Endothelial cell of umbilical vein (primary cell): ENCODE results near the gene COMP. TPM values are rescaled to one million over a fixed set of nuclear protein-coding genes. Genes with fewer than 3 reads are reported as not detected.

ENCODE experiments used
- BruUV-seq: library from RNA; stranded (reverse); fragments of 400-500 nt; replicated peaks from 2 replicates; lab custom pipeline; 2021; lab: Mats Ljungman, UMichigan
- CTCF ChIA-PET: fragments of 300-600, 350-600 bp; sonication (Branson Sonifier 250); formaldehyde crosslinking; loops from one replicate; lab custom pipeline; 2021; ENCODE audit warnings: antibody characterized with exemption, inconsistent platforms; lab: Charles Lee
- POLR2A ChIA-PET: fragments of 300-600, 350-600 bp; sonication (Branson Sonifier 250); formaldehyde crosslinking; loops from one replicate; lab custom pipeline; 2021; ENCODE audit warnings: antibody characterized with exemption, inconsistent platforms; lab: Charles Lee
- DNase-seq: peaks from one replicate; pipeline ENCODE4 v3.0.0-alpha.2; 2011; ENCODE audit warnings: low read depth, low spot score
- FAIRE-seq: peaks from 2 replicates; lab custom pipeline; 2011; peaks lifted over from hg19 to GRCh38; lab: Jason Lieb, UNC
- H2AFZ ChIP-seq: 2 replicates; pipeline ENCODE4 v1.6.0; 2012; ENCODE audit warnings: low read depth, low read length, control low read depth, inconsistent platforms
- H3K27ac ChIP-seq: 2 replicates; pipeline ENCODE4 v1.5.1; 2011; ENCODE audit warnings: low read depth, mild to moderate bottlenecking, control low read depth, low read length, moderate library complexity; ENCODE audit not compliant: insufficient read depth
- H3K27me3 ChIP-seq, 2 experiments: 2 replicates each; pipeline versions ENCODE4 v1.6.0 to v1.6.1; 2011; ENCODE audit warnings: low read length in 2 of 2, mixed read lengths in 1 of 2; ENCODE audit not compliant: control insufficient read depth in 2 of 2, insufficient read depth in 2 of 2
- H3K36me3 ChIP-seq, 2 experiments: 2 replicates in 1 of 2; 3 replicates in 1 of 2; pipeline ENCODE4 v1.5.1; 2011; ENCODE audit warnings: low read length in 2 of 2, mild to moderate bottlenecking in 1 of 2, moderate library complexity in 1 of 2; ENCODE audit not compliant: control insufficient read depth in 2 of 2, insufficient read depth in 2 of 2; ENCODE audit errors: extremely low read depth in 1 of 2
- H3K4me1 ChIP-seq: 3 replicates; pipeline ENCODE4 v1.5.1; 2011; ENCODE audit warnings: mild to moderate bottlenecking, low read length; ENCODE audit not compliant: control insufficient read depth, insufficient read depth; ENCODE audit errors: extremely low read depth
- H3K4me2 ChIP-seq: 2 replicates; pipeline ENCODE4 v1.6.1; 2011; ENCODE audit warnings: low read length, control low read depth, mixed read lengths; ENCODE audit not compliant: insufficient read depth
- H3K4me3 ChIP-seq, 3 experiments: fragments of 200-600 bp in 1 of 3; sonication (generic), shearing (Covaris generic) in 1 of 3; replicated peaks in 1 of 3; 2 replicates each; pipeline ENCODE4 v1.5.1; 2011 to 2016; ENCODE audit warnings: control low read depth in 3 of 3, low read length in 3 of 3, mild to moderate bottlenecking in 2 of 3, inconsistent platforms in 1 of 3, low read depth in 1 of 3, moderate library complexity in 1 of 3; ENCODE audit not compliant: insufficient read depth in 1 of 3
- H3K79me2 ChIP-seq: 2 replicates; pipeline ENCODE4 v1.6.0; 2012; ENCODE audit warnings: low read length, inconsistent platforms; ENCODE audit not compliant: control insufficient read depth, insufficient read depth
- H3K9ac ChIP-seq: replicated peaks from 2 replicates; pipeline ENCODE3; 2011; ENCODE audit warnings: low read length, control low read depth; ENCODE audit not compliant: insufficient read depth; ENCODE audit errors: extremely low read depth
- H3K9me1 ChIP-seq: replicated peaks from 3 replicates; pipeline ENCODE4 v1.6.0; 2011; ENCODE audit warnings: mild to moderate bottlenecking, low read length; ENCODE audit not compliant: control insufficient read depth, insufficient read depth; ENCODE audit errors: extremely low read depth
- H3K9me3 ChIP-seq: replicated peaks from 2 replicates; pipeline ENCODE4 v1.5.1; 2012; ENCODE audit warnings: low read length, inconsistent platforms; ENCODE audit not compliant: control insufficient read depth, insufficient read depth
- H4K20me1 ChIP-seq: replicated peaks from 2 replicates; pipeline ENCODE3; 2011; ENCODE audit warnings: mild to moderate bottlenecking, low read length; ENCODE audit not compliant: control insufficient read depth, insufficient read depth; ENCODE audit errors: extremely low read depth
- CTCF ChIP-seq, 2 donors: IDR thresholded peaks; 1 replicate in 1 of 2; 2 replicates in 1 of 2; pipeline ENCODE4 v1.5.1; 2011; ENCODE audit warnings: low read length in 2 of 2, mild to moderate bottlenecking in 2 of 2, moderate library complexity in 2 of 2, control low read depth in 1 of 2, inconsistent platforms in 1 of 2, low read depth in 1 of 2; ENCODE audit not compliant: insufficient read depth in 1 of 2; ENCODE audit errors: extremely low read depth in 1 of 2
- EZH2 ChIP-seq: IDR thresholded peaks from 2 replicates; pipeline ENCODE4 v1.6.1; 2012; ENCODE audit warnings: borderline replicate concordance, low read depth, mild to moderate bottlenecking, moderate library complexity, low read length, inconsistent platforms; ENCODE audit not compliant: severe bottlenecking
- FOS ChIP-seq: IDR thresholded peaks from 2 replicates; pipeline ENCODE4 v1.6.1; 2011; ENCODE audit warnings: mild to moderate bottlenecking, low read length, moderate library complexity, borderline replicate concordance; ENCODE audit not compliant: insufficient read depth
- GATA2 ChIP-seq: IDR thresholded peaks from 2 replicates; pipeline ENCODE4 v1.7.0; 2011; ENCODE audit warnings: low read depth, mild to moderate bottlenecking, moderate library complexity, mixed read lengths, low read length; ENCODE audit not compliant: insufficient read length, insufficient read depth
- JUN ChIP-seq: IDR thresholded peaks from 2 replicates; pipeline ENCODE4 v1.6.1; 2011; ENCODE audit warnings: borderline replicate concordance, low read depth; ENCODE audit not compliant: insufficient read length, insufficient read depth
- MAX ChIP-seq: IDR thresholded peaks from 2 replicates; pipeline ENCODE4 v1.6.1; 2011; ENCODE audit not compliant: insufficient read depth, insufficient read length
- MYC ChIP-seq: IDR thresholded peaks from one replicate; pipeline ENCODE4 v1.6.1; 2011; ENCODE audit warnings: mild to moderate bottlenecking, low read depth, low read length
- POLR2A ChIP-seq: IDR thresholded peaks from 2 replicates; pipeline ENCODE4 v1.6.1; 2012; ENCODE audit warnings: low read depth, mild to moderate bottlenecking, control low read depth, low read length
- POLR2AphosphoS5 ChIP-seq: IDR thresholded peaks from 2 replicates; pipeline ENCODE4 v1.6.1; 2012; ENCODE audit warnings: low read depth, mild to moderate bottlenecking, control low read depth, low read length, moderate library complexity; ENCODE audit not compliant: insufficient read depth
- dilution Hi-C: fragments of 300-500 bp; cut with MboI; formaldehyde crosslinking; loops from one replicate; pipeline ENCODE4 v1.15.0; 2019; ENCODE audit warnings: low sequenced_read_pairs; ENCODE audit not compliant: extremely low pct_ligation_motif_present
- intact Hi-C: fragments of 100-400 bp; cut with micrococcal nuclease; formaldehyde crosslinking; loops from one replicate; pipeline ENCODE4 v1.10.0; 2022
- polyA plus RNA-seq, 4 experiments: library from polyadenylated mRNA; depleted of rRNA in 3 of 4; stranded (reverse) in 3 of 4; unstranded in 1 of 4; fragments of >200 nt; gene quantifications; 2 replicates each; pipeline versions ENCODE4 v1.2.1 to v1.2.3, GENCODE V29; 2011 to 2012; ENCODE audit warnings: missing spikeins in 1 of 4
- total RNA-seq: library from RNA; stranded (reverse); gene quantifications from 2 replicates; pipeline ENCODE4 v1.2.3, GENCODE V29; 2021

Gene COMP
- total and polyA plus RNA-seq, 2 donors (not counting 3 experiments of a cell fraction or from before 2014, with no cell fraction given), result not detected

- no peak overlapping the region for H3K4me3 ChIP-seq
- no peak overlapping the region for H3K9ac ChIP-seq
- no peaks in the 10 kb centered on the region for H3K9me3 ChIP-seq
- H3K27me3 ChIP-seq, result no peaks in the 10 kb centered on the region
- dilution Hi-C loops (no loop called here), intact Hi-C loops (no loop called here)
- no peaks in the 10 kb centered on the region for H3K36me3 ChIP-seq
- no peaks in the 10 kb centered on the region for H3K79me2 ChIP-seq
- H3K27ac ChIP-seq, result no peak overlapping the region
- no peaks in the 10 kb centered on the region for H3K9me1 ChIP-seq
- no peaks in the 10 kb centered on the region for H3K4me1 ChIP-seq
- no peak overlapping the region for H2AFZ ChIP-seq
- FAIRE-seq, result no peak
- ChIA-PET CTCF (interaction anchor here (1.7 to 1.8 kb wide), 2 partner anchors 85 to 168 kb away, joined by 6 to 8 read pairs; no protein-coding TSS in a partner anchor), POLR2A (no interaction called here)
- H3K4me2 ChIP-seq, result no peak overlapping the region
- DNase-seq, result no peak
- no TSS peak for BruUV-seq
- H4K20me1 ChIP-seq, result no peaks in the 10 kb centered on the region
- TF ChIP-seq JUN (no peak), MAX (no peak), EZH2 (no peak), POLR2A (no peak), FOS (no peak), MYC (no peak), CTCF (IDR thresholded peaks at IDR 0.05; ENCODE audit: extremely low read depth in 1 of 2, insufficient read depth in 1 of 2, low read depth in 1 of 2, low read length in 2 of 2) (no peak), GATA2 (no peak), POLR2AphosphoS5 (no peak)
Measured at GRCh38 chr19:18761531-18762110, 29.5 kb downstream of the COMP start.
